ENCODE measurements around the gene ZEB1. TPM values are rescaled to one million over a fixed set of nuclear protein-coding genes. Genes with fewer than 3 reads are reported as not detected.

The ZEB1 gene
- polyA plus RNA-seq, 1 donor from 2014 or later = 18.0 TPM

- Histone ChIP-seq H3K4me2 (ENCODE audit: low read length) (no peak overlapping the region), H3K79me2 (replicated peaks; ENCODE audit: insufficient read depth, low read length) (peaks cover 28% of the 10 kb centered on the region), H2AFZ (ENCODE audit: low read depth, low read length) (no peak overlapping the region), H3K9ac (ENCODE audit: low read length) (no peak overlapping the region), H3K9me3 (ENCODE audit: low read length) (no peaks in the 10 kb centered on the region), H3K27ac (ENCODE audit: low read length) (no peak overlapping the region), H3K27me3 (ENCODE audit: insufficient read depth, low read depth, low read length) (no peaks in the 10 kb centered on the region), H3K4me3 (ENCODE audit: low read length) (no peak overlapping the region), H4K20me1 (ENCODE audit: insufficient read depth) (no peaks in the 10 kb centered on the region), H3F3A (ENCODE audit: insufficient read depth, low read length, poor library complexity, severe bottlenecking) (no peaks in the 10 kb centered on the region), H3K9me2 (ENCODE audit: insufficient read depth, low read length) (no peaks in the 10 kb centered on the region), H3K36me3 (ENCODE audit: insufficient read depth, low read length) (no peaks in the 10 kb centered on the region)
- no peak for TF ChIP-seq EP300 (conservative IDR thresholded peaks at IDR 0.05; ENCODE audit: poor library complexity, severe bottlenecking)
- no peak for TF ChIP-seq MXI1 (conservative IDR thresholded peaks at IDR 0.05; ENCODE audit: poor library complexity, severe bottlenecking)
- TF ChIP-seq SMC3 (conservative IDR thresholded peaks at IDR 0.05; ENCODE audit: poor library complexity) = no peak
- TF ChIP-seq POLR2AphosphoS5 (IDR thresholded peaks at IDR 0.05) = no peak
- TF ChIP-seq RAD21 (conservative IDR thresholded peaks at IDR 0.05) = no peak
- no peak for TF ChIP-seq REST (IDR thresholded peaks at IDR 0.05; ENCODE audit: borderline replicate concordance)
- TF ChIP-seq, protein P1, sequence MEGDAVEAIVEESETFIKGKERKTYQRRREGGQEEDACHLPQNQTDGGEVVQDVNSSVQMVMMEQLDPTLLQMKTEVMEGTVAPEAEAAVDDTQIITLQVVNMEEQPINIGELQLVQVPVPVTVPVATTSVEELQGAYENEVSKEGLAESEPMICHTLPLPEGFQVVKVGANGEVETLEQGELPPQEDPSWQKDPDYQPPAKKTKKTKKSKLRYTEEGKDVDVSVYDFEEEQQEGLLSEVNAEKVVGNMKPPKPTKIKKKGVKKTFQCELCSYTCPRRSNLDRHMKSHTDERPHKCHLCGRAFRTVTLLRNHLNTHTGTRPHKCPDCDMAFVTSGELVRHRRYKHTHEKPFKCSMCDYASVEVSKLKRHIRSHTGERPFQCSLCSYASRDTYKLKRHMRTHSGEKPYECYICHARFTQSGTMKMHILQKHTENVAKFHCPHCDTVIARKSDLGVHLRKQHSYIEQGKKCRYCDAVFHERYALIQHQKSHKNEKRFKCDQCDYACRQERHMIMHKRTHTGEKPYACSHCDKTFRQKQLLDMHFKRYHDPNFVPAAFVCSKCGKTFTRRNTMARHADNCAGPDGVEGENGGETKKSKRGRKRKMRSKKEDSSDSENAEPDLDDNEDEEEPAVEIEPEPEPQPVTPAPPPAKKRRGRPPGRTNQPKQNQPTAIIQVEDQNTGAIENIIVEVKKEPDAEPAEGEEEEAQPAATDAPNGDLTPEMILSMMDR (IDR thresholded peaks at IDR 0.05; ENCODE audit: poor library complexity, severe bottlenecking) = no peak
- no peak for TF ChIP-seq TAF1 (IDR thresholded peaks at IDR 0.05; ENCODE audit: low read depth)
- TF ChIP-seq EZH2 (IDR thresholded peaks at IDR 0.05; ENCODE audit: borderline replicate concordance, insufficient read depth, low read length, poor library complexity, severe bottlenecking) = no peak
Observed at GRCh38 chr10:31458974-31459373, 140.0 kb downstream of the ZEB1 start.

GRCh38 chr10:31460242-31460641 lies 141.2 kb downstream of the ZEB1 start:
- no peak overlapping the region for H3K4me2 ChIP-seq (ENCODE audit: low read length)
- no peaks in the 10 kb centered on the region for H3K36me3 ChIP-seq (ENCODE audit: insufficient read depth, low read length)
- no peak overlapping the region for H3K9ac ChIP-seq (ENCODE audit: low read length)
- H3K27ac ChIP-seq (ENCODE audit: low read length) = no peak overlapping the region
- no peaks in the 10 kb centered on the region for H3K9me3 ChIP-seq (ENCODE audit: low read length)
- no peak for TF ChIP-seq MXI1 (conservative IDR thresholded peaks at IDR 0.05; ENCODE audit: poor library complexity, severe bottlenecking)
- TF ChIP-seq EZH2 (IDR thresholded peaks at IDR 0.05; ENCODE audit: borderline replicate concordance, insufficient read depth, low read length, poor library complexity, severe bottlenecking) = no peak
- no peak for TF ChIP-seq REST (IDR thresholded peaks at IDR 0.05; ENCODE audit: borderline replicate concordance)
- TF ChIP-seq, protein P1 (IDR thresholded peaks at IDR 0.05; ENCODE audit: poor library complexity, severe bottlenecking) = no peak
- no peak for TF ChIP-seq RAD21 (conservative IDR thresholded peaks at IDR 0.05)
- no peak for TF ChIP-seq EP300 (conservative IDR thresholded peaks at IDR 0.05; ENCODE audit: poor library complexity, severe bottlenecking)
- TF ChIP-seq TAF1 (IDR thresholded peaks at IDR 0.05; ENCODE audit: low read depth) = no peak
- TF ChIP-seq POLR2AphosphoS5 (IDR thresholded peaks at IDR 0.05) = no peak
- TF ChIP-seq SMC3 (conservative IDR thresholded peaks at IDR 0.05; ENCODE audit: poor library complexity) = no peak
- H3K9me2 ChIP-seq (ENCODE audit: insufficient read depth, low read length) = no peaks in the 10 kb centered on the region
- H4K20me1 ChIP-seq (ENCODE audit: insufficient read depth) = no peaks in the 10 kb centered on the region
- H3K27me3 ChIP-seq (ENCODE audit: insufficient read depth, low read depth, low read length) = no peaks in the 10 kb centered on the region
- H3K4me3 ChIP-seq (ENCODE audit: low read length) = no peak overlapping the region
- H3F3A ChIP-seq (ENCODE audit: insufficient read depth, low read length, poor library complexity, severe bottlenecking) = no peaks in the 10 kb centered on the region
- no peak overlapping the region for H2AFZ ChIP-seq (ENCODE audit: low read depth, low read length)
- H3K79me2 ChIP-seq (replicated peaks; ENCODE audit: insufficient read depth, low read length) = peaks cover 28% of the 10 kb centered on the region

Measured in neural cell (in vitro differentiated cells).